Right lobe of liver (tissue), 6 donors: ENCODE data around the gene SUSD6. TPM values are rescaled to one million over a fixed set of nuclear protein-coding genes. Genes with fewer than 3 reads are reported as not detected.

Source experiments
- ATAC-seq, 4 donors: fragments of 200-7000 bp; cut with Tn5 transposase; one replicate each; pipeline ENCODE4 v1.9.1; 2020; ENCODE audit warnings: mild to moderate bottlenecking in 4 of 4, moderate library complexity in 4 of 4
- DNase-seq, 3 donors: peaks; one replicate each; pipeline ENCODE4 v3.0.0-alpha.2; 2020
- H3K27ac ChIP-seq, 3 donors: fragments of 200-600 bp; one replicate each; pipeline ENCODE4 v1.8.0; 2022
- H3K27me3 ChIP-seq, 2 donors: fragments of 200-600 bp; one replicate each; pipeline ENCODE4 v1.8.0; 2022
- H3K36me3 ChIP-seq, 4 donors: fragments of 200-600 bp; sonication (generic) in 1 of 4; one replicate each; pipeline versions ENCODE4 v1.5.1 to v1.8.0; 2017 to 2022; ENCODE audit warnings: control low read depth in 1 of 4
- H3K4me1 ChIP-seq, 4 donors: fragments of 200-600 bp; sonication (generic) in 1 of 4; one replicate each; pipeline versions ENCODE4 v1.5.1 to v1.8.0; 2017 to 2022; ENCODE audit warnings: control low read depth in 1 of 4
- H3K4me3 ChIP-seq, 3 donors: fragments of 200-600 bp; one replicate each; pipeline ENCODE4 v1.8.0; 2022
- H3K9me3 ChIP-seq, 4 donors: fragments of 200-600 bp; sonication (generic) in 1 of 4; one replicate each; pipeline versions ENCODE4 v1.5.1 to v1.8.0; 2017 to 2022; ENCODE audit warnings: control low read depth in 1 of 4
- CTCF ChIP-seq, 4 donors: fragments of 200-600 bp in 3 of 4; fragments of 450-650 bp in 1 of 4; IDR thresholded peaks; one replicate each; pipeline versions ENCODE4 v1.5.1 to v1.8.0; 2016 to 2022; ENCODE audit warnings: antibody characterized with exemption in 4 of 4, mild to moderate bottlenecking in 2 of 4
- POLR2A ChIP-seq: fragments of 450-650 bp; IDR thresholded peaks from one replicate; pipeline ENCODE4 v1.6.1; 2017; ENCODE audit warnings: antibody characterized with exemption, mild to moderate bottlenecking
- WGBS: methylation state at CpG from one replicate; pipeline ENCODE4 v1.1.6; 2018; ENCODE audit warnings: low coverage, low lambda C conversion rate; ENCODE audit not compliant: insufficient coverage; ENCODE audit errors: missing lambda C conversion rate; 5-methylcytosine and 5-hydroxymethylcytosine counted together
- intact Hi-C, 2 donors: fragments of 100-400 bp; cut with DNase I; formaldehyde crosslinking; loops; one replicate each; pipeline versions ENCODE4 v1.11.2 to v1.14.1; 2022
- total RNA-seq, 6 experiments: library from RNA; depleted of rRNA in 2 of 6; stranded (reverse); fragments of >200 nt in 2 of 6; fragmentation: NEBNext Ultra II Directional in 3 of 6; extraction: Animal tissue kit (Norgen Biotek cat#: 25700) in 3 of 6; gene quantifications; one replicate each; pipeline versions ENCODE4 v1.1.0 to v1.2.4, GENCODE V29; 2016 to 2023
- donor health status: DM: no; HTN: yes; CAD: no.
- donor health status: DM: no; HTN: no; CAD: no.
- donor health status: DM: no; HTN: no; CAD: no.
- donor health status: DM: no; HTN: yes; CAD: no.
- donor health status: DM: no; HTN: yes; CAD: no.

The SUSD6 gene
- total RNA-seq, 6 experiments from 2014 or later = 9.6 to 17.4 (median 12.5) TPM

DNA sequence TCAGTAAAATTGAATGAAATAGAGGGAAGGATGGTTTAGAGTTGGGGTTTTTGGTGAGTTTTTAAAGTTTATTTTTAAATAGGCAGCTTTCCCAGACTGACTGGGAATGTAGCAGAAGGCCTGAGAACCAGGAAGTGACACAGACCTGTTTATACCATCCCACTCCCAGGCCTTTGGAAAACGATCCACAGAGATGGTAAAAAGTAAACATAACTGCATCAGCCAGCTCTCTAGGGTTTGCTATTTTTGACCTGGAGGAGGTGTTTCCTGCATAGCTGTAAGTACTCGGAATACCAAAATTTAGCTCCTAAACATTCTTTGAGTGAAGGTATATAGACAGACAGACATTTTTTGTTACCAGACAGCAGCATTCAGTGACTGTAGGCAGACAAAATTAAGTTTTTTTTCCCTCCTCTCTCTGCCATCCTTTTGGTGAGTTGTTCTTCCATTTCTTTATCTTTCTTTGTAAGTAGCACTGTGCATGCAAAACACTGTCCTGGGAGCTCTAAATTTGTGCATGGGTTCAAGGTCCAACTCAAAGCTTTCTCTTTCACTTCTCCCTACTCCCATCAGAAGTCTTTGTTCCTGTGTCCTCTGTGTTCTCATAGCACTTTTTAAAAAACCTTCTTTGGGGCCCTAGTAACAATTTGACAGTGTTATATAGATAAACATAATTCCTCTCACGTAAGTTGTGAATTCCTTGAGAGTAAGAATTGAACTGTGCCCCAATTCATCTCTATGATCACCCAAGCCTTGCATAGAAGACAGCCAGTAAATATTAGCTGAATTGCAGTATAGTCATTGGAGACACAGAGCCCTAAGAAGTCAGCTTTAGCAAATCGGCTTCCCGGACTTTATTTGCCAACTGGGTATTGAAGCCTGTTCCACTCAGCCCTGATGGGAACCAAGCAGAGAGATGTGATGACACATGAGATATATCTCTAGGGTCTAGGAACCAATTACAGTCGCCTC is 37.4 kb downstream of the SUSD6 start:
- 8% methylated on average over 6 of the region's 6 CpGs for WGBS
- peaks cover 6 to 60% (median 29%) of the 10 kb centered on the region in 4 donors for H3K4me1 ChIP-seq
- DNase-seq (no peak), ATAC-seq (peak; percentile 79 to 89 (median 86))
- H3K27me3 ChIP-seq = no peaks in the 10 kb centered on the region
- intact Hi-C loops = no loop called here
- H3K36me3 ChIP-seq = no peaks in the 10 kb centered on the region
- H3K27ac ChIP-seq = peak overlapping the region; percentile 54 to 76 (median 54)
- H3K4me3 ChIP-seq = peak overlapping the region in 2 of 3 donors; percentile 4 to 6
- no peaks in the 10 kb centered on the region for H3K9me3 ChIP-seq
- TF ChIP-seq POLR2A (no peak), CTCF (IDR thresholded peaks at IDR 0.05) (no peak)

DNA sequence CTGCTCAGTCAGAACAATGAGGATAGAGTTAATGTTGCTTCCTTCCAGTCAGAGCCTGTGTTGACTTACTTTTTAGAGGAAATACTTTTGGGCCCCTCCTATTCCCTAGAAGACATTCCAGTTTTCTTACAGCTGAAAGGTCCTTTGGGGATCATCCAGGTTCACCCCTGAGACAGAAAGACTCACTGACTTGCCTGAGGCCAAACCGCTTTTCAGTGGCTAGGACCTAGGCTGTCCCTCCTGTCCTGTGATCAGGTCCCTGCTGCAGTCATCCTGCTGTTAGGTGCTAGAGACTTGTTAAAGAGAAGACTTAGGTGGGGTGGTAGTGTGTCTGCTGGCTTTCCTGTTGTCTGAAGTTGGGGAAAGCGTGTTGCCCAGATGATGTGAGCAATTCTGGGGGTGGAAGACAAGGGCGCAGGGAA is 39.6 kb downstream of the SUSD6 start:
- intact Hi-C loops = no loop called here
- Histone ChIP-seq H3K4me3 (no peak overlapping the region), H3K36me3 (no peaks in the 10 kb centered on the region), H3K9me3 (no peaks in the 10 kb centered on the region), H3K27me3 (no peaks in the 10 kb centered on the region), H3K4me1 (peaks cover 6 to 56% (median 31%) of the 10 kb centered on the region in 4 donors), H3K27ac (peak overlapping the region in 2 of 3 donors; percentile 39 to 69)
- ATAC-seq = no peak
- DNase-seq = no peak
- TF ChIP-seq POLR2A (no peak), CTCF (IDR thresholded peaks at IDR 0.05) (no peak)
- 76% methylated on average over 3 of the region's 3 CpGs for WGBS

GRCh38 chr14:69651664-69652063 is 40.3 kb downstream of the SUSD6 start:
- Histone ChIP-seq H3K4me1 (peaks cover 6 to 56% (median 31%) of the 10 kb centered on the region in 4 donors), H3K9me3 (no peaks in the 10 kb centered on the region), H3K27ac (peak overlapping the region in 2 of 3 donors; percentile 39 to 69), H3K4me3 (no peak overlapping the region), H3K27me3 (no peaks in the 10 kb centered on the region), H3K36me3 (no peaks in the 10 kb centered on the region)
- intact Hi-C loops = no loop called here
- no peak for TF ChIP-seq CTCF (IDR thresholded peaks at IDR 0.05)
- no peak for TF ChIP-seq POLR2A
- DNase-seq (no peak), ATAC-seq (peak in 1 of 4 donors; percentile 25)
- 21% methylated on average over 1 of the region's 1 CpG for WGBS

DNA sequence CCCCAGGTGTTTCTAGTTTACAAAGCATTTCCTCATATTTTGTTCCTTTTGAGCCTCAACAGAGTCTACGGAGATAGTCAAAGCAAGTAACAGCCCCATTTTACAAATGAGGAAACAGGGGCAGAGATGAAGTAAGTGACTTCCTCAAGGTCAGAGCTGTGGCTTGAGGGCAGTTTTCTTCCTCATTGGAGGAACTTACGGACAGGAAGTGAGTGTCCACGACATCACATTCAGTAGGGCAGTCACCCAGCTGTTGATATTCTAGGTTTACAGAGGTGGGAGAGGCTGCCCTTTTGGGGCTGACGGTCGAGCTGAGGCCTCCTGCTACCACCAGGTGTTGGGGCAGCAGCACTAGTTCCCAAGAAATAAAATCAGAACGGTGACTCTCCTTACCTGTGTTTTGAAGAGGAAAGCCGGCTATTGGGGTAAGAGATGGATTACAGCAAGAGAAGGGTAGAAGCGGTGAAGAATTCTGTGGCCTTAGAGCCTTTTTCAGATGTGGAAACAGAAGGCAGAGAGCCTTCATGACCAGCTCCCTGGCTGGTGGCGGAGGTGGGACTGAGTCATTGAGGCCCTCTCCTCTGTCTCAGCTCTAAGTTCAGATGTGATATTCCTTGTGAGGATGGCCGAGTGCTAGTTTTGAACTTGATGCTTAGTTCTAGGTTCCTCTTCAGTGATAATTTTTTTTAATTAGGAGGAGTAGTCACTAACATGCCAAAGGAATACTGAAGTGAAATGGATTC is 41.7 kb downstream of the SUSD6 start:
- no peaks in the 10 kb centered on the region for H3K9me3 ChIP-seq
- H3K27me3 ChIP-seq = no peaks in the 10 kb centered on the region
- no peak overlapping the region for H3K4me3 ChIP-seq
- peak; percentile 11 for TF ChIP-seq POLR2A
- no peak for TF ChIP-seq CTCF (IDR thresholded peaks at IDR 0.05)
- WGBS = 59% methylated on average over 7 of the region's 10 CpGs
- no peaks in the 10 kb centered on the region for H3K36me3 ChIP-seq
- DNase-seq (no peak), ATAC-seq (peak; percentile 23 to 47 (median 34))
- peak overlapping the region; percentile 39 to 69 (median 41) for H3K27ac ChIP-seq
- intact Hi-C loops = no loop called here
- H3K4me1 ChIP-seq = peaks cover 3 to 50% (median 30%) of the 10 kb centered on the region in 4 donors
